Measurements from ENCODE around the gene P2RX3.
"Not testable (repeated sequence)": the region's sequence is repeated elsewhere in the genome, so short reads cannot be mapped to it uniquely, and the experiment has no call there.

The P2RX3 gene

GRCh38 chr11:57399972-57400578 is 61.9 kb downstream of the P2RX3 start:
- DNase-seq (ENCODE audit: low read depth): no peak

GRCh38 chr11:57402188-57403002 is 64.2 kb downstream of the P2RX3 start:
- no peak for DNase-seq (ENCODE audit: low read depth)

- not testable (repeated sequence) for DNase-seq (ENCODE audit: low read depth)
Observed at GRCh38 chr11:57403003-57403801, 65.0 kb downstream of the P2RX3 start.

GRCh38 chr11:57403802-57404147 is 65.6 kb downstream of the P2RX3 start:
- no peak for DNase-seq (ENCODE audit: low read depth)

- DNase-seq (ENCODE audit: low read depth): no peak
Observed at GRCh38 chr11:57405271-57405860, 67.2 kb downstream of the P2RX3 start.

- DNase-seq (ENCODE audit: low read depth): no peak
Observed at GRCh38 chr11:57406337-57406904, 68.3 kb downstream of the P2RX3 start.

- no peak for DNase-seq (ENCODE audit: low read depth)
Observed at GRCh38 chr11:57407010-57407920, 69.1 kb downstream of the P2RX3 start.

GRCh38 chr11:57407941-57408475 is 69.9 kb downstream of the P2RX3 start:
- no peak for DNase-seq (ENCODE audit: low read depth)

GRCh38 chr11:57408771-57409170 is 70.6 kb downstream of the P2RX3 start:
- DNase-seq (ENCODE audit: low read depth): no peak

GRCh38 chr11:57409321-57410100 is 71.4 kb downstream of the P2RX3 start:
- DNase-seq (ENCODE audit: low read depth): no peak

GRCh38 chr11:57410287-57410686 is 72.1 kb downstream of the P2RX3 start:
- DNase-seq (ENCODE audit: low read depth): peak; percentile 52

GRCh38 chr11:57413681-57414080 is 75.5 kb downstream of the P2RX3 start:
- no peak for DNase-seq (ENCODE audit: low read depth)

GRCh38 chr11:57414612-57415212 is 76.6 kb downstream of the P2RX3 start:
- DNase-seq (ENCODE audit: low read depth): no peak

GRCh38 chr11:57416436-57416835 is 78.3 kb downstream of the P2RX3 start:
- DNase-seq (ENCODE audit: low read depth): no peak

- DNase-seq (ENCODE audit: low read depth): no peak
Observed at GRCh38 chr11:57417056-57417455, 78.9 kb downstream of the P2RX3 start.

- DNase-seq (ENCODE audit: low read depth): no peak
Observed at GRCh38 chr11:57418131-57418530, 80.0 kb downstream of the P2RX3 start.

- no peak for DNase-seq (ENCODE audit: low read depth)
Observed at GRCh38 chr11:57419146-57419545, 81.0 kb downstream of the P2RX3 start.

GRCh38 chr11:57421066-57421465 is 82.9 kb downstream of the P2RX3 start:
- no peak for DNase-seq (ENCODE audit: low read depth)

- DNase-seq (ENCODE audit: low read depth): no peak
Observed at GRCh38 chr11:57421805-57422204, 83.7 kb downstream of the P2RX3 start.

Measured in HS-5 (cell line).